Endothelial cell (in vitro differentiated cells): ENCODE measurements around the gene CAMTA1. TPM values are rescaled to one million over a fixed set of nuclear protein-coding genes. Genes with fewer than 3 reads are reported as not detected.

Source experiments
- DNase-seq: peaks from one replicate; pipeline ENCODE4 v3.0.0; 2021; ENCODE audit warnings: low spot score
- H3K27ac Mint-ChIP-seq: one replicate; pipeline ENCODE4 v1.8.0; 2021; ENCODE audit warnings: mixed read lengths, inconsistent platforms; ENCODE audit not compliant: unreplicated experiment
- H3K27me3 Mint-ChIP-seq: one replicate; pipeline ENCODE4 v1.8.0; 2021; ENCODE audit warnings: mild to moderate bottlenecking, moderate library complexity, mixed read lengths, inconsistent platforms; ENCODE audit not compliant: unreplicated experiment
- H3K36me3 Mint-ChIP-seq: one replicate; pipeline ENCODE4 v1.8.0; 2021; ENCODE audit warnings: mild to moderate bottlenecking, low read depth, mixed read lengths, inconsistent platforms; ENCODE audit not compliant: unreplicated experiment
- H3K4me1 Mint-ChIP-seq: one replicate; pipeline ENCODE4 v1.8.0; 2021; ENCODE audit warnings: mild to moderate bottlenecking, mixed read lengths, inconsistent platforms; ENCODE audit not compliant: unreplicated experiment
- H3K4me3 Mint-ChIP-seq: one replicate; pipeline ENCODE4 v1.8.0; 2021; ENCODE audit warnings: mild to moderate bottlenecking, mixed read lengths, inconsistent platforms; ENCODE audit not compliant: unreplicated experiment
- H3K9me3 Mint-ChIP-seq: one replicate; pipeline ENCODE4 v1.8.0; 2021; ENCODE audit warnings: mixed read lengths, inconsistent platforms; ENCODE audit not compliant: unreplicated experiment
- total RNA-seq: library from RNA; stranded (reverse); fragmentation: NEBNext Ultra II Directional; extraction: Animal tissue kit (Norgen Biotek cat#: 25700); gene quantifications from one replicate; pipeline ENCODE4 v1.2.1, GENCODE V29; 2021; ENCODE audit not compliant: unreplicated experiment
- TF ChIP-seq, protein P1 (sequence below): fragments of 200-600 bp; sonication (generic); IDR thresholded peaks from one replicate; pipeline ENCODE4 v1.5.0; 2021; ENCODE audit warnings: antibody characterized with exemption; ENCODE audit not compliant: unreplicated experiment

Gene CAMTA1
- total RNA-seq, 1 donor from 2014 or later = 87.3 TPM

DNA sequence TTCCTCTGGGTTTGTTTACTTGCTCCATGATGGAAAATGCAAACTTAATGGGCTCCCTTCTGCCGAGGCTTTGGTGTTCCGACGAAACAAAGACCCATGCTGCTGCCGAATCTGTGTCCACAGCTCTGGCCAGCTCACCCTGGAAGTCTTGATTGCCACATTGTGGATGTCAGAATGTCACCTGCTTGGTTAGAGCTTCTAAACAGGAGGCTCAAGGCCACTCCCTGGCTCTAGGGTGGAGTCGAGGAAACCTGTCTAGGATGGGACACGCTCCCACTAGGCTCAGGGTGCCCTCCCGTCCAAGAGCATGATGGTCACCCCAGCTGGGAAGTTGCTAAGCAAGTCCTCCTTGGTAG is 706.5 kb downstream of the CAMTA1 start:
- DNase-seq = no peak
- Mint-ChIP-seq H3K9me3 (no peaks in the 10 kb centered on the region), H3K4me1 (peaks cover 13% of the 10 kb centered on the region), H3K4me3 (no peak overlapping the region), H3K27me3 (no peaks in the 10 kb centered on the region), H3K27ac (no peak overlapping the region), H3K36me3 (no peaks in the 10 kb centered on the region)
- TF ChIP-seq, protein P1, sequence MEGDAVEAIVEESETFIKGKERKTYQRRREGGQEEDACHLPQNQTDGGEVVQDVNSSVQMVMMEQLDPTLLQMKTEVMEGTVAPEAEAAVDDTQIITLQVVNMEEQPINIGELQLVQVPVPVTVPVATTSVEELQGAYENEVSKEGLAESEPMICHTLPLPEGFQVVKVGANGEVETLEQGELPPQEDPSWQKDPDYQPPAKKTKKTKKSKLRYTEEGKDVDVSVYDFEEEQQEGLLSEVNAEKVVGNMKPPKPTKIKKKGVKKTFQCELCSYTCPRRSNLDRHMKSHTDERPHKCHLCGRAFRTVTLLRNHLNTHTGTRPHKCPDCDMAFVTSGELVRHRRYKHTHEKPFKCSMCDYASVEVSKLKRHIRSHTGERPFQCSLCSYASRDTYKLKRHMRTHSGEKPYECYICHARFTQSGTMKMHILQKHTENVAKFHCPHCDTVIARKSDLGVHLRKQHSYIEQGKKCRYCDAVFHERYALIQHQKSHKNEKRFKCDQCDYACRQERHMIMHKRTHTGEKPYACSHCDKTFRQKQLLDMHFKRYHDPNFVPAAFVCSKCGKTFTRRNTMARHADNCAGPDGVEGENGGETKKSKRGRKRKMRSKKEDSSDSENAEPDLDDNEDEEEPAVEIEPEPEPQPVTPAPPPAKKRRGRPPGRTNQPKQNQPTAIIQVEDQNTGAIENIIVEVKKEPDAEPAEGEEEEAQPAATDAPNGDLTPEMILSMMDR = no peak

DNA sequence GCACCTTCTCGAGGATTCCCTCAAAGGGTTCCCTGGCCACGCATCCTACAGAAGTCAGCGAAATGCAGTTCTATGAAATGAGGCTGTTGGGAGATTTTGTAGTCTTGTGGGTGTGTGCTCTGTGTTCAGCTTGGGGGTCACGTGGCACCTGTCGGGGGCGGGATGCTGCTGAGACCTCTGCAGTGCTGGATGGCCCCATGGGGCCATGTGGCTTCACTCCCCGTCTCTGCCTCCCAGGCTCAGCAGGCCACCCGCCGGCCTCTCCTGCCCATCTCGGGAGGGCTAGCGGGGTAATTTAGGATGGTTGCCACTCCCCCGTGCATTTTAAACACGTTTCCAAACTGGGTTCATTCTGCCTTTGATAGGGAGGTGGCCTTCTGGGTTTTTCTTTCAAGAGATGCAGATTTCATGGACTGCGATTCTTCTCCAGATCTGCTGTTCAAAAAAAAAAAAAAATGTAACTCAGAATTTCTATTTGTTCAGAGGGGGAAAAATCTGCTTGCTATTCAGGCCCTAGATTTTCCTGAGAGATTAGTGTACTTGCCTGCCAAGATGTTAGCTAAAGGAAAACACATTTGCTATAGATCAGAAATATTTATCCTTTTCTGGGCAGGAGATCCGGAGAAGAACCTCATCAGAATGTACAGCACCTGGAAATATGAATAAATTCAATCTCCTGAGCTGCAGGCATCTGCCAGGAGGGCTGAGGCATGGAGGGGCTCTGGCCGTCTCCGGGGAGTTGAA is 708.6 kb downstream of the CAMTA1 start:
- TF ChIP-seq, protein P1 = no peak
- H3K27me3 Mint-ChIP-seq = no peaks in the 10 kb centered on the region
- no peak overlapping the region for H3K27ac Mint-ChIP-seq
- no peak overlapping the region for H3K4me3 Mint-ChIP-seq
- peaks cover 13% of the 10 kb centered on the region for H3K4me1 Mint-ChIP-seq
- no peaks in the 10 kb centered on the region for H3K36me3 Mint-ChIP-seq
- no peak for DNase-seq
- no peaks in the 10 kb centered on the region for H3K9me3 Mint-ChIP-seq

DNA sequence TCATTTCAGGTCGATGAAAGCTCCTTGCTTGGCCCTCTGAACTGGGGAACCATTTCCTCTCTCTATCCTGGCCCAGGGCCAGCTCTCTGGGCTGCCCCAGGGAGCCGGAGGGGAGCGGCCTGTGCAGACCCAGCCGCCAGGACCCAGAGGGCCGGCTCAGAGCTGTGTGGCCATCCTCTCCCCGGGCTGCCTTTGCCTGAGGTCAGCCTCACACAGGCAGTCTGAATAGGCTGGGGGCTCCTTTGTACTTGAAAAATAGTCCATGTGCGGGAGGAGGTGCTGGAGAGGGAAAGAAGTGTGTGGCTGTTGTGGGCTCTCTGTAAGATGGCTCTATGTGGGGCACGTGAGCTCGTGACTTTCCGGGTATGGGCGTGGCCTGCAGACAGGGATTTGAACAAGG is 710.7 kb downstream of the CAMTA1 start:
- H3K4me3 Mint-ChIP-seq = no peak overlapping the region
- no peaks in the 10 kb centered on the region for H3K27me3 Mint-ChIP-seq
- H3K9me3 Mint-ChIP-seq = no peaks in the 10 kb centered on the region
- TF ChIP-seq, protein P1 = no peak
- no peaks in the 10 kb centered on the region for H3K36me3 Mint-ChIP-seq
- H3K4me1 Mint-ChIP-seq = peaks cover 12% of the 10 kb centered on the region
- H3K27ac Mint-ChIP-seq = no peak overlapping the region
- no peak for DNase-seq

DNA sequence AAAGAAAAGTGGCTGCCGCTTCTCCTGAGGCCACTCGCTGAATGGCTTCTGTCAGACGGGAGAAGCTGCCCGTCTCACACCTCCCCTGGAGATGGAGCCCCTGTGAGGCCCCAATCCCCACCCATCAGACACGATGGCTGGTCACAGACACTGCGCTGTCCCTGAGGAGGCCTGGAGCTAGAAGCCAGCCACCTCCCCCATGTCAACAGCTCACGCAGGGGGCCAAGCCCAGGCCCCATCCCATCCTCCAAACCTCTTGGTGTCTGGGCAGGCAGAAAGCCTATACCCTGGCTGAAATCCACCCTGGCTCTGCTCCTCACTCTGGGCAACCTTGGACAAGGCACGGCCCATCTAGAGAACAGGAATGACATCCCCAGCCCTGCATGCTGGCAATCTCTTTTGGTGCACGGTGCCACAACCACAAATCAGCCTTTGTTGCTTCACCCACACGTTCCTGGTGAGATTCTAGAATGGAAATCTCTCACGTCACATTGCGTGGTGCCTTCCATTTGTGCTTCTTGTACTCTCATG is 711.9 kb downstream of the CAMTA1 start:
- peaks cover 8% of the 10 kb centered on the region for H3K4me1 Mint-ChIP-seq
- no peaks in the 10 kb centered on the region for H3K36me3 Mint-ChIP-seq
- DNase-seq = no peak
- H3K4me3 Mint-ChIP-seq = no peak overlapping the region
- H3K27ac Mint-ChIP-seq = no peak overlapping the region
- TF ChIP-seq, protein P1 = no peak
- no peaks in the 10 kb centered on the region for H3K9me3 Mint-ChIP-seq
- H3K27me3 Mint-ChIP-seq = no peaks in the 10 kb centered on the region

DNA sequence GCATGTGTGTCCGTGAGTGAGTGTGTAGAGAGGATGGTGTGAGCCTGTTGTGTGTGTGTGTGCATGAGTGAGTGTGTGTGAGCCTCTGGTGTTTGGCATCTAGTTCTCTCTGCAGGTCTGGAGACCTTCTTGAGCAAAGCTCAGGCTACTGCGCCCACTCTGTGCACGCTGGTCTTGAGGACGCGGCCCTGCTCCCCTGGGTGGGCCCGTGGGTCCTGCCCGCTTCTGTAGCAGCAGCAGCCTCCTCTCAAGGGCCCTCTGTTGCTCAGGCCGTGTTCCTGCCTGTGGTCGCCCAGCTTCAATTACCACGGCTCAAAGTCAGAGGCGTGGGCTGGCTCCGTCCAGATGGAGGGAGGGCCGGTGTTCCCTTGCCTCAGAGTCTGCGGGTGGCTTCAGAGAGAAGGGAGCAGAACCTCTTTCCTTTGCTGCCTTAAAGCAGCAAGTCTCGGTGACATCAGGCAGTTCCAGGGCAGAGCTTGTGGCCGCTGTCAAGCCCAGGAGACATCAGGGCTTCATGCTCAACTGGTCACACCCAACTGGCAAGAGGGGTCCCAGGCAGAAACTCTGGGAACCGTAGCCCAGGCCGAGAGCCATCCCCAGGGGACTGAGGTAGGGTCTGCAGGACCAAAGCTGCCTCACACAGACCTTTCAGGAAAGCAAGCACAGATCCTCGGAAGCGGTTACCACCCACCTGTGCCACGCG is 715.3 kb downstream of the CAMTA1 start:
- Mint-ChIP-seq H3K27ac (no peak overlapping the region), H3K27me3 (no peaks in the 10 kb centered on the region), H3K4me3 (no peak overlapping the region), H3K9me3 (no peaks in the 10 kb centered on the region), H3K36me3 (no peaks in the 10 kb centered on the region), H3K4me1 (no peaks in the 10 kb centered on the region)
- TF ChIP-seq, protein P1 = no peak
- DNase-seq = no peak
